HepG2 (cell line): ENCODE data around the gene ZBTB26. TPM values are rescaled to one million over a fixed set of nuclear protein-coding genes. Genes with fewer than 3 reads are reported as not detected.

Source experiments
- CBX1 ChIP-seq: IDR thresholded peaks from one replicate; pipeline ENCODE4 v1.6.1; 2016; ENCODE audit warnings: antibody characterized with exemption, low read depth
- ELF1 ChIP-seq: sonication (generic); formaldehyde crosslinking; IDR thresholded peaks from 2 replicates; pipeline ENCODE4 v1.4.0; 2020; ENCODE audit warnings: missing genetic modification reagents
- FOSL1 ChIP-seq: sonication (generic); formaldehyde crosslinking; IDR thresholded peaks from 2 replicates; pipeline ENCODE4 v1.9.0; 2021; ENCODE audit warnings: missing genetic modification reagents, borderline replicate concordance
- GTF2F1 ChIP-seq: fragments of 150-350 bp; IDR thresholded peaks from 2 replicates; pipeline ENCODE4 v1.6.1; 2014; ENCODE audit warnings: low read length
- HCFC1 ChIP-seq: fragments of 150-350 bp; IDR thresholded peaks from 2 replicates; pipeline ENCODE4 v1.6.1; 2014; ENCODE audit warnings: low read depth, low read length
- NFATC3 ChIP-seq: sonication (generic); formaldehyde crosslinking; IDR thresholded peaks from 2 replicates; pipeline ENCODE4 v1.5.1; 2020; ENCODE audit warnings: mild to moderate bottlenecking, missing genetic modification reagents
- PAX8 ChIP-seq: sonication (generic); formaldehyde crosslinking; IDR thresholded peaks from 2 replicates; pipeline ENCODE4 v1.8.0; 2022; ENCODE audit warnings: mild to moderate bottlenecking, missing genetic modification reagents, borderline replicate concordance
- PHF5A ChIP-seq: IDR thresholded peaks from one replicate; pipeline ENCODE4 v1.6.1; 2018; ENCODE audit warnings: low read depth, missing genetic modification reagents; ENCODE audit not compliant: unreplicated experiment
- POGZ ChIP-seq: sonication (generic); formaldehyde crosslinking; IDR thresholded peaks from 2 replicates; pipeline ENCODE4 v1.4.0; 2020; ENCODE audit warnings: mild to moderate bottlenecking, missing genetic modification reagents
- TAF15 ChIP-seq: fragments of 200-400 bp; formaldehyde crosslinking; IDR thresholded peaks from one replicate; pipeline ENCODE4 v1.6.1; 2018; ENCODE audit warnings: mild to moderate bottlenecking, low read depth, low read length; ENCODE audit not compliant: poor library complexity, severe bottlenecking
- ZFYVE20 ChIP-seq: sonication (generic); formaldehyde crosslinking; IDR thresholded peaks from 2 replicates; pipeline ENCODE4 v1.8.0; 2023; ENCODE audit warnings: low read depth, mild to moderate bottlenecking, moderate library complexity, missing genetic modification reagents, borderline replicate concordance
- ZMYM2 ChIP-seq: sonication (generic); formaldehyde crosslinking; IDR thresholded peaks from 2 replicates; pipeline ENCODE4 v1.8.0; 2022; ENCODE audit warnings: mild to moderate bottlenecking, missing genetic modification reagents
- ZNF136 ChIP-seq: sonication (generic); formaldehyde crosslinking; IDR thresholded peaks from 2 replicates; pipeline ENCODE4 v1.8.1; 2022; ENCODE audit warnings: low read depth, mild to moderate bottlenecking, moderate library complexity, missing genetic modification reagents
- ZNF17 ChIP-seq: sonication (generic); formaldehyde crosslinking; IDR thresholded peaks from 2 replicates; pipeline ENCODE4 v1.5.0; 2020; ENCODE audit warnings: mild to moderate bottlenecking, missing genetic modification reagents
- ZNF230 ChIP-seq: sonication (generic); formaldehyde crosslinking; IDR thresholded peaks from 2 replicates; pipeline ENCODE4 v1.4.0; 2020; ENCODE audit warnings: mild to moderate bottlenecking, missing genetic modification reagents
- ZNF326 ChIP-seq: sonication (generic); formaldehyde crosslinking; IDR thresholded peaks from 2 replicates; pipeline ENCODE4 v1.4.0; 2020; ENCODE audit warnings: missing genetic modification reagents, borderline replicate concordance
- ZNF354B ChIP-seq: sonication (generic); formaldehyde crosslinking; IDR thresholded peaks from 2 replicates; pipeline ENCODE4 v1.8.0; 2022; ENCODE audit warnings: mild to moderate bottlenecking, missing genetic modification reagents
- ZNF777 ChIP-seq: sonication (generic); formaldehyde crosslinking; IDR thresholded peaks from 2 replicates; pipeline ENCODE4 v1.4.0; 2020; ENCODE audit warnings: missing genetic modification reagents
- ZNF788 ChIP-seq: sonication (generic); formaldehyde crosslinking; IDR thresholded peaks from 2 replicates; pipeline ENCODE4 v1.5.0; 2020; ENCODE audit warnings: mild to moderate bottlenecking, missing genetic modification reagents, borderline replicate concordance
- ZNF790 ChIP-seq: sonication (generic); formaldehyde crosslinking; IDR thresholded peaks from 2 replicates; pipeline ENCODE4 v1.8.0; 2022; ENCODE audit warnings: missing genetic modification reagents, mild to moderate bottlenecking, borderline replicate concordance
- ZNF792 ChIP-seq: IDR thresholded peaks from 2 replicates; pipeline ENCODE4 v1.6.1; 2016
- ZSCAN12 ChIP-seq: sonication (generic); formaldehyde crosslinking; IDR thresholded peaks from 2 replicates; pipeline ENCODE4 v1.9.0; 2021; ENCODE audit warnings: mild to moderate bottlenecking, missing genetic modification reagents
- polyA plus RNA-seq, 8 experiments: library from polyadenylated mRNA; depleted of rRNA in 3 of 8; stranded (reverse) in 7 of 8; unstranded in 1 of 8; fragments of >200 nt; fragmentation: Illumina TruSeq in 4 of 8; extraction: Trizol in 4 of 8; gene quantifications; 2 replicates each; pipeline versions ENCODE4 v1.2.1 to v1.2.3, GENCODE V29; 2011 to 2016; ENCODE audit warnings: low read depth in 4 of 8, missing spikeins in 1 of 8, mixed read lengths in 1 of 8; ENCODE audit not compliant: insufficient read depth in 1 of 8
- total RNA-seq, 5 experiments: library from RNA; depleted of rRNA; stranded (reverse); fragments of >200 nt; fragmentation: Illumina TruSeq; extraction: Trizol; gene quantifications; 2 replicates each; pipeline ENCODE4 v1.2.3, GENCODE V29; 2016; ENCODE audit warnings: low read depth in 1 of 5
- TF ChIP-seq, protein P1 (sequence below): conservative IDR thresholded peaks from 2 replicates; pipeline ENCODE4 v1.6.1; 2018; ENCODE audit warnings: missing genetic modification reagents
- TF ChIP-seq, protein P2 (sequence below): sonication (generic); formaldehyde crosslinking; IDR thresholded peaks from 2 replicates; pipeline ENCODE4 v1.4.0; 2020; ENCODE audit warnings: missing genetic modification reagents
- TF ChIP-seq, protein P3 (sequence below): sonication (generic); formaldehyde crosslinking; IDR thresholded peaks from 2 replicates; pipeline ENCODE4 v1.4.0; 2020; ENCODE audit warnings: missing genetic modification reagents
- TF ChIP-seq, protein P4 (sequence below): sonication (generic); formaldehyde crosslinking; IDR thresholded peaks from 2 replicates; pipeline ENCODE4 v1.8.0; 2023; ENCODE audit warnings: mild to moderate bottlenecking, missing genetic modification reagents

Gene ZBTB26
- total and polyA plus RNA-seq, 2 of the 13 experiments (the other 11 are each of a cell fraction or from before 2014, with no cell fraction given), result 4.5 to 8.6 TPM

DNA sequence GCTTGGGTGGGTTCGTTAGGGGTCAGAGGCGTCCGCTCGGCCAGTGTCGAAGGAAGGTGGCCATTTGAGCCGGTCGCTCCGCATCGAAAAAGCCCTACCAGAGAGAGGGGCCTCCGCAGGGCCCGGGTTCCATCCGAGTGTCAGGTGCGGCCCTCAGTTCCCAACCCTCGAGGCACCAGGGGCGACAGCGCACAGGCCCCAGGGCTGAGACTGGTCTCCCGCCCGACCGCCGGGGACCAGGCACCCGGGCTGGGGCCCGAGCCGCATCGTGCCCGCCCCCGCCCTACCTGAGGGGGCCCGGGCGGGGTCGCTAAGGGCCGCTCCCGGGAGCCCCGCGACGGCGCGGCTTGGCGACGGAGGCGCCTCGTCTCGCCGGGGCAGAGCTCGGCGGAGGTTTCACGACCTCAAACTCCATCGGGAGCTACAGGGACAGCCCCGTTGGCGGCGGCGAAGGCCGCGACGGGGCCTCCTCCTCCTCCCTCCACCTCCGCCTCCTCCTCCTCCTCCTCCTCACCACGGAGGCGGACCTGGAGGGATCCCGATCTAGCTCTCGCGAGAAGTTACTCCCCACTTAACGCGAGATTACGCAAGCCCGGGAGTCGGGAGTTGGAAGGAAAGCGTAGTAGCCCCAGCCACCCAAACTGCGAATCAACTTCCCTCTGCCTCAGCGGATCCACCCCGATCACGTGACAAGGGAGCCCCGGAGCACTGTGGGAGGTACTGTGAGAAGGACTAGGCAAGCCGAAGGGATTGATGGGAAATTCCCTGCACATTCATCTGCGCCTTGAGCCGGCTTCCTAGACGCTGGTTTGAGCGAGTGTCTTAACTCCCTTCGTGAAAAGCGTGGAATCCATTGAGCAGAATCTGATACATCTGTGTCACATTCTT lies 26.2 kb downstream of the ZBTB26 start, which contains the start of gene RC3H2 (continued):
- TF ChIP-seq FOSL1 (CRISPR knock-in tag) (0 out of 2 replicates have a peak, but pooled peaks have one; percentile 3), ZNF326 (no peak), ZNF777 (CRISPR knock-in tag) (peak; percentile 79), ZFYVE20 (CRISPR knock-in tag) (no peak), HCFC1 (peak; percentile 60), ZNF788 (peak; percentile 55; the same call in 1 of the 2 replicates), ZMYM2 (no peak), ZNF136 (CRISPR knock-in tag) (no peak), ZNF17 (CRISPR knock-in tag) (no peak), ZSCAN12 (CRISPR knock-in tag) (no peak), ZNF354B (CRISPR knock-in tag) (no peak), PHF5A (peak; percentile 36), PAX8 (CRISPR knock-in tag) (no peak), ZNF792 (CRISPR knock-in tag) (peak; percentile 18; the same call in 1 of the 2 replicates), GTF2F1 (peak; percentile 91), TAF15 (peak; percentile 94), ZNF790 (CRISPR knock-in tag) (no peak), NFATC3 (CRISPR knock-in tag) (no peak), ZNF230 (CRISPR knock-in tag) (no peak), POGZ (CRISPR knock-in tag) (peak; percentile 99), ELF1 (CRISPR knock-in tag) (peak; percentile 76), CBX1 (peak; percentile 17)
- TF ChIP-seq, protein P1, sequence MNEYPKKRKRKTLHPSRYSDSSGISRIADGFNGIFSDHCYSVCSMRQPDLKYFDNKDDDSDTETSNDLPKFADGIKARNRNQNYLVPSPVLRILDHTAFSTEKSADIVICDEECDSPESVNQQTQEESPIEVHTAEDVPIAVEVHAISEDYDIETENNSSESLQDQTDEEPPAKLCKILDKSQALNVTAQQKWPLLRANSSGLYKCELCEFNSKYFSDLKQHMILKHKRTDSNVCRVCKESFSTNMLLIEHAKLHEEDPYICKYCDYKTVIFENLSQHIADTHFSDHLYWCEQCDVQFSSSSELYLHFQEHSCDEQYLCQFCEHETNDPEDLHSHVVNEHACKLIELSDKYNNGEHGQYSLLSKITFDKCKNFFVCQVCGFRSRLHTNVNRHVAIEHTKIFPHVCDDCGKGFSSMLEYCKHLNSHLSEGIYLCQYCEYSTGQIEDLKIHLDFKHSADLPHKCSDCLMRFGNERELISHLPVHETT, result peak; percentile 69; the same call in 1 of the 2 replicates
- TF ChIP-seq, protein P2, sequence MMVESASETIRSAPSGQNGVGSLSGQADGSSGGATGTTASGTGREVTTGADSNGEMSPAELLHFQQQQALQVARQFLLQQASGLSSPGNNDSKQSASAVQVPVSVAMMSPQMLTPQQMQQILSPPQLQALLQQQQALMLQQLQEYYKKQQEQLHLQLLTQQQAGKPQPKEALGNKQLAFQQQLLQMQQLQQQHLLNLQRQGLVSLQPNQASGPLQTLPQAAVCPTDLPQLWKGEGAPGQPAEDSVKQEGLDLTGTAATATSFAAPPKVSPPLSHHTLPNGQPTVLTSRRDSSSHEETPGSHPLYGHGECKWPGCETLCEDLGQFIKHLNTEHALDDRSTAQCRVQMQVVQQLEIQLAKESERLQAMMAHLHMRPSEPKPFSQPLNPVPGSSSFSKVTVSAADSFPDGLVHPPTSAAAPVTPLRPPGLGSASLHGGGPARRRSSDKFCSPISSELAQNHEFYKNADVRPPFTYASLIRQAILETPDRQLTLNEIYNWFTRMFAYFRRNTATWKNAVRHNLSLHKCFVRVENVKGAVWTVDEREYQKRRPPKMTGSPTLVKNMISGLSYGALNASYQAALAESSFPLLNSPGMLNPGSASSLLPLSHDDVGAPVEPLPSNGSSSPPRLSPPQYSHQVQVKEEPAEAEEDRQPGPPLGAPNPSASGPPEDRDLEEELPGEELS, result 0 out of 2 replicates have a peak, but pooled peaks have one; percentile 31
- TF ChIP-seq, protein P3, sequence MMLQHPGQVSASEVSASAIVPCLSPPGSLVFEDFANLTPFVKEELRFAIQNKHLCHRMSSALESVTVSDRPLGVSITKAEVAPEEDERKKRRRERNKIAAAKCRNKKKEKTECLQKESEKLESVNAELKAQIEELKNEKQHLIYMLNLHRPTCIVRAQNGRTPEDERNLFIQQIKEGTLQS (CRISPR knock-in tag), result no peak; the same call in 1 of the 2 replicates
- TF ChIP-seq, protein P4, sequence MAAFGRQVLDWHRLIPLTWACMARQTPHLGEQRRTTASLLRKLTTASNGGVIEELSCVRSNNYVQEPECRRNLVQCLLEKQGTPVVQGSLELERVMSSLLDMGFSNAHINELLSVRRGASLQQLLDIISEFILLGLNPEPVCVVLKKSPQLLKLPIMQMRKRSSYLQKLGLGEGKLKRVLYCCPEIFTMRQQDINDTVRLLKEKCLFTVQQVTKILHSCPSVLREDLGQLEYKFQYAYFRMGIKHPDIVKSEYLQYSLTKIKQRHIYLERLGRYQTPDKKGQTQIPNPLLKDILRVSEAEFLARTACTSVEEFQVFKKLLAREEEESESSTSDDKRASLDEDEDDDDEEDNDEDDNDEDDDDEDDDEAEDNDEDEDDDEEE (CRISPR knock-in tag), result no peak
